Fibroblast of skin of abdomen (primary cell): ENCODE measurements around the gene ERO1A. TPM values are rescaled to one million over a fixed set of nuclear protein-coding genes. Genes with fewer than 3 reads are reported as not detected.
A peak's percentile ranks its signal among the peaks of the same experiment; 100 is the strongest.
"Not testable (repeated sequence)": the region's sequence is repeated elsewhere in the genome, so short reads cannot be mapped to it uniquely, and the experiment has no call there.

Experiments
- DNase-seq: peaks from one replicate; pipeline ENCODE4 v3.0.0-alpha.2; 2013
- polyA plus RNA-seq, 2 experiments: library from polyadenylated mRNA; unstranded; fragments of 120-200 nt; gene quantifications; one replicate each; pipeline ENCODE4 v1.2.1, GENCODE V29; 2013; ENCODE audit not compliant: insufficient read length in 2 of 2

The ERO1A gene, protein sequence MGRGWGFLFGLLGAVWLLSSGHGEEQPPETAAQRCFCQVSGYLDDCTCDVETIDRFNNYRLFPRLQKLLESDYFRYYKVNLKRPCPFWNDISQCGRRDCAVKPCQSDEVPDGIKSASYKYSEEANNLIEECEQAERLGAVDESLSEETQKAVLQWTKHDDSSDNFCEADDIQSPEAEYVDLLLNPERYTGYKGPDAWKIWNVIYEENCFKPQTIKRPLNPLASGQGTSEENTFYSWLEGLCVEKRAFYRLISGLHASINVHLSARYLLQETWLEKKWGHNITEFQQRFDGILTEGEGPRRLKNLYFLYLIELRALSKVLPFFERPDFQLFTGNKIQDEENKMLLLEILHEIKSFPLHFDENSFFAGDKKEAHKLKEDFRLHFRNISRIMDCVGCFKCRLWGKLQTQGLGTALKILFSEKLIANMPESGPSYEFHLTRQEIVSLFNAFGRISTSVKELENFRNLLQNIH
- polyA plus RNA-seq (2013, experiment 1 of 2; ENCODE audit: insufficient read length), result 44.4 TPM
- 43.3 TPM for polyA plus RNA-seq (2013, experiment 2 of 2; ENCODE audit: insufficient read length)

DNA sequence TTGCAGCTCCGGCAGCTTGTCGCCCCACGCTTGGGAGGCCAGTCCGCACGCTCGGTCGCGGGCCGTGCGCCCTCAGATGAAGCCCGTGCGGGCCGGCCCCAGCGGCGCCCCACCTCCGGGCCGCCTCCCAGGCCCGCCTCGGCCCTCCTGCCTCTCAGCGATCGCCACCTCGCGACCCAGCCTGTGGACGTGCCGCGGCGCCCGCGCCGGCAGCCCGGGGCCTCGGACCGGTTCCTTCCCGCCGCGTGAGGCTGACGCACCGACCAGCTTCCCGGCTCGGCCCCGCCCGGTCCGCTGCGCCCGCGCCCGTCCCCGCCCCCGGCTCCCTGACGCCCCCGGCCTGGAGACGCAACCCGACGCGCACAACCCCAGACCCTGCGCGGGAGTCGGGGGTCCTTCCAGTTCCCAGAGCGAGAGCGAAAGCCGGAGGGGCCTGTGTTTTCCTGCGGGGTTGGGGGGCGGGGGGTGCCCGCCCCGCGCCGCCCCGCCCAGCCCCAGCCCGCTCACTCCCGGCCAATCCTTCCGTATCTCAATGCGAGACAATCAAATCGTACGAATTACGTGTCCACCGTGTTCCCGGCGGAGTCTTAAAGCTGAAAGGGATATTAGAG lies at the start of gene ERO1A:
Gene ERO1A (minus strand): TSS at position 78 of the 611 bp plus-strand sequence. CDS start 77 bp downstream, at position 1.
- DNase-seq, result peak; percentile 82

DNA sequence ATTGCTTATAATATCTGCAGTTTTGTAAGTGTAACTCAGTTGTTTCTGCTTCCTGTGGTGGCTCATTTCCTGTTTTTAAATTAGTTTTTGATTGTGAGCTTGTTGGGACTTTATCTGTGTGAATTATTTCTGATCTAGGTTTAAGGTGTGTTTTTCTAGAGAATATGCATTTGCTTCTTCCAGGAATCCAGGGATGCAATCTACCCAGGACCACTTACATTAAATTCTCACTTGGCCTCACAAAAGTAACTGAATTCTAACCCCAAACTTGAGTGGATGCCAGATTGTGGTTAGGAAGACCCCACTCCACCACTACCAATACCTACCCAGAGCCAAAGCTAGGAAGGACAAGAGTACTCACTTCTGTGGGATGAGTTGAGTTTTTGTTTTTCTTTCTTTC lies 46.5 kb upstream of the ERO1A start:
- no peak for DNase-seq

DNA sequence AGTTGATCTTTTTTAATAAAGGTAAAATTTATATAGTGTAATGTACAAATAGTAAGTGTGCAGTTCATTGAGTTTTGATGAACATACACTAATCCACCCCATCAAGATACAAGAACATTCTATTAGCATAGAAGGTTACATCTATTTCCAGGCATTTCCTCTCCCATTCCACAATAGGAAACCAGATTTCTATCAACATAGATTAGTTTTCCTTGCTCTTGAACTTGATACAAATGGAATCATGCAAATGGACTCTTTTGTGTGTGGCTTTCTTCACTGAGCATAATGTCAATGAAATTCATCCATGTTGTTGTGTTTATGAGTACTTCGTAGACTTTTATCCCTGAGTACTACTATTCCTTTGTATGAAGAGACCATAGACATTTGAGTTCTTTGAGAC lies 45.4 kb upstream of the ERO1A start:
- no peak for DNase-seq

DNA sequence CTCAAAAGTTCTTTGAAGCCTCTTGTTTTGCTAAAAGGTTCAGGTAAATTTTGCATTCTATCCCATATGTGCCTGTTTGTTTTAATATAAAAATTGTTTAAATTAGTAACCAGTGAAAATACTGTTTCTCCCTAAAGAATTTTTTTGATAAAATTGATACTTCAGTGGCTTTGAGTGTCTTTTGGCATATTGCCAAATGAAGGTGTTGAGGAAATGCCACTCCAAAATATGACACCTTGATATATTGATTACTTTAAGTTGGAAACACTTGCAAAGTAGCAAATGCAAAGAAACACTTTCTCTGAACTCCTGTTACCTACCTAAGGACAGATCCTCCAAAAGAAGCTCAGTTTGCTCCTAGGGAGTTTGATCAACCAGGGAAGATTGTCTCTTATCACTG lies 43.1 kb upstream of the ERO1A start:
- no peak for DNase-seq

DNA sequence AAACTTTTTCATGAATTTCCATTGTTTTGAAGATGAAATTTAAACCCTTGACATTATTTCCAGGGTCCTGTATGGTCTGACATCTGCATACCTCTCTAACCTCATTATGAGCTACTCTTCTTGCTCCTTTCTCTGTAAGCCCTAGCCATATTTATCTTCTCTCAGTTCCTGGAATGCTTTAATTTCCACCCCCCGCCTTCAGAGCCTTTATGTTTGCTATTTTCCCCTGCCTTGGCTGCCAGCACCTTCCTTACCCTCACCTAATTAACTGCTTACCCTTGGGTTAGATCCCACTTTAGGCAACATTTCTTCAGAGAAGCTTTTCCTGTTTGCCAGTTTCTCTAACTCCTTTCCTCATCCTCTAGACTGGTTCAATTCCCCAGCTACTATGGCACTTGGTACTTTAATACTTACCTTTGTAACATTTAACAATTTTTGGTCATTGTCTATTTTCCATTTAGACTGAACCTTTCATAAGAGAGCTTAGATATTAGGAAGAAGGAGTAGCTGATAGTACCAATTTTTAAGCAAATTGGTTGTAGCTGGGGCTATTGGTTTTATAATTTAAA lies 40.6 kb upstream of the ERO1A start:
- DNase-seq, result no peak

DNA sequence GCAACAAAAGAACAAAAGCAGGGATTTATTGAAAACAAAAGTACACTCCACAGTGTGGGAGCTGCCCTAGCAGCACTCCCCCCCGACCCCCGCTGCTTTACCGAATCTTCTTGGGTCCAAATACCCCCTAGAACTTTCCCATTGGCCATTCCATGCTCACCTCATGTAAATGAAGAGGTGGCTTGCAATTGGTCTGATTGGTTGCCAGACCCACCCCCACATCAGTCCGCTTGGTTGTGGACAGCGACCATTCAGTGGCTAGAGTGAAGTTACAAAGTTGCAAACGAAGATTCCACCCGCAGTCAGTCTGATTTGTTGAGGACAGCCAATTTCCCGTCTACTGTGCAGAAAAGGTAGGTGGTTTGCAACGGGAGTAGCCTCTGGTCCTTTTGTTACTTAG lies 38.5 kb upstream of the ERO1A start:
- DNase-seq, result no peak

DNA sequence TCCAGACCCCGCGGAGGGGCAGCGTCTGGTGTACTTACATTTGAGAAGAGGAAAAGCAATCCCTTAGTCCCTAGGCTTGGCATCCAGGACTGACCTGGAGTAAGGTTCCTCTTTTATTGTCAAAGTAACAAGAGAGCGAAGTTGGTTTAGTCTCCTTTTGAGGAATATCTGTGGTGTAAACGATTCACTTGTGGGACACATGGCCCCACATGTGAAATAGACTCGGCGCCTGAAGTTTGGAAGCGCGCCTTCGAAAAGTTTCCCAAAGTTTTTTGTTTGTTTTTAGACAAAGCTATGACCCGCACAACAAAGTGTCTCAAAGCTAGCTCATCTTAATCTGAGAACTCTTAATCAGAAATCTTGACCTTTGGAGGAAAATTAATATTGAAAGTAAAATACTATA lies 35.4 kb upstream of the ERO1A start:
- DNase-seq, result peak; percentile 14

DNA sequence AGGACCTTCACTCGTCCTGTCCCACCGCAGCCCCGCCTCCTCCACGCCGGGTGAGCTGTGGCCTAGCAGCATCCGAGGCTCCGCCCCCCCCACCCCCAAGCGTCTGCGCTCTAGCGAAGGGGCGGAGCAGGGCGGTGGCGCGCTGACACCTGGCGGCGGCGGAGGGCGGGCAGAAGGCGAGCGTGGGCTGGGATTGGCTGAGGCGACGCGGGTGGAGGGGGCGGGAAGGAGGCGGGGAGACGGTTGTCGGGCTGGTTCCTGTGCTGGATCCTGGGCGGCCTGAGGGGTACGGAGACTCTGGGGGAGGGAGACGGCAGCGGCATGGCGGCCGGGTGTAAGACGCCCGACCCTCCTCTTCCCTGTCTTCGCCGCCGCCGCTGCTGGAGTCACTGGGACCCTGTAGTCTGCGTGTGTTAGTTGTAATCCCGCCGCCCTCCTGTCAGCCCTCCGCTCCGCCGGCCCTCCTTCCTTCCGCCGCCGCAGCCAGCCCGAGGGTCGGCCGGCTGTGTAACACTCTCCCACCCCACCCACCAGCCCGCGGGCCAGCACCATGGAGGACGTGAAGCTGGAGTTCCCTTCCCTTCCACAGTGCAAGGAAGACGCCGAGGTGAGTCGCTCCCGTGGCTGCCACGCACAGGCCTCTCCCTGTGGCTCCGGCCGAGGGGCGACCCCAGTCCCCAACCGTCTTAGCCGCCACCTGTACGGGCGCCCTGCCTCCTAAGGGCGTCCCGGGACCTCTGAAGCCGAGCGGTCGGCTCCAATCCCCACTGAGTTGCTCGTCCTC lies 34.8 kb upstream of the ERO1A start, which contains the start of gene STYX:
Gene STYX (plus strand): TSS at position 242 of the 784 bp plus-strand sequence. CDS start 309 bp downstream, at position 551.
- DNase-seq, result peak; percentile 98

DNA sequence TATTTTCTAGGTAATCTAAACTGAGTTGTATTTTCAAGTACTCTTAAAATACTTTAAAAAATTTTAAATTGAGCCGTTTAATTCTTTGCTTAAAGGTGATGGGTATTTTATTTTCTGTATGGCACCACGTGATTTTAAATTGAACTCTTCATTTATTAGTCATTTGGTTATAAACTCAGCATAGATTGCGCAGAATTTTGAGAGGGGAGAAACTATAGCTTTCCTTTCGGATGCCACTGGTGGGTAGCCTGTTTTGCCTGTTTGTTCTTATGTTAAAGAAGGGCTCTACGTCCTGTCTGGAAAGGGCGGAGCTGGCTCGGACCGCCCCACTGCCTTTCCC lies 34.2 kb upstream of the ERO1A start:
- DNase-seq, result no peak

DNA sequence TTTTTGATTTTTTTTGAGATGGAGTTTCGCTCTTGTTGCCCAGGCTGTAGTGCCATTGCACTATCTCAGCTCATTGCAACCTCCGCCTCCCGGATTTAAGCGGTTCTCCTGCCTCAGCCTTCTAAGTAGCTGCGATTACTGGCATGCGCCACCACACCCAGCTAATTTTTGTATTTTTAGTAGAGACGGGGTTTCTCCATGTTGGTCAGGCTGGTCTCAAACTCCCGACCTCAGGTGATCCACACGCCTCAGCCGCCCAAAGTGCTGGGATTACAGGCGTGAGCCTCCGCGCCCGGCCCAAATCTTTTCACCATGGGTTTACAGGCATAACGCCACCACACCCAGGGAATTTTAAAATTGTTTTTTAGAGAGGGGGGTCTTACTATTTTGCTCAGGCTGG lies 33.7 kb upstream of the ERO1A start:
- not testable (repeated sequence) for DNase-seq

DNA sequence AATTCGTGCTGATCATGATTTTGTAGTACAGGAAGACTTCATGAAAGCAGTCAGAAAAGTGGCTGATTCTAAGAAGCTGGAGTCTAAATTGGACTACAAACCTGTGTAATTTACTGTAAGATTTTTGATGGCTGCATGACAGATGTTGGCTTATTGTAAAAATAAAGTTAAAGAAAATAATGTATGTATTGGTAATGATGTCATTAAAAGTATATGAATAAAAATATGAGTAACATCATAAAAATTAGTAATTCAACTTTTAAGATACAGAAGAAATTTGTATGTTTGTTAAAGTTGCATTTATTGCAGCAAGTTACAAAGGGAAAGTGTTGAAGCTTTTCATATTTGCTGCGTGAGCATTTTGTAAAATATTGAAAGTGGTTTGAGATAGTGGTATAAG lies 32.2 kb upstream of the ERO1A start:
- DNase-seq, result not testable (repeated sequence)

DNA sequence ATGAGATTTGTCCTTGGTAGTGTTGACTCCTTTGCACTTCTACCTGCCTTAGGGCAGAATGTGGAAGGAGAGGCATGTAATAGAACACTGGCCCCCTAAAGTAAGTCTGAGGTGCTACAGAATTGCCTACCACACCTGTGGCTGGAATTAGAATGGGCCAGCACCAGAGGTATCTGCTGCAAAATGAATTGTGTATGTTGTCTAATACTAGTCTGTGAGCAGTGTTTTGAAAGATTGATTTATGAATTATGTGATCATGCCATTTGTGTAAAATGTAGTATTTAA lies 28.9 kb upstream of the ERO1A start:
- DNase-seq, result no peak

DNA sequence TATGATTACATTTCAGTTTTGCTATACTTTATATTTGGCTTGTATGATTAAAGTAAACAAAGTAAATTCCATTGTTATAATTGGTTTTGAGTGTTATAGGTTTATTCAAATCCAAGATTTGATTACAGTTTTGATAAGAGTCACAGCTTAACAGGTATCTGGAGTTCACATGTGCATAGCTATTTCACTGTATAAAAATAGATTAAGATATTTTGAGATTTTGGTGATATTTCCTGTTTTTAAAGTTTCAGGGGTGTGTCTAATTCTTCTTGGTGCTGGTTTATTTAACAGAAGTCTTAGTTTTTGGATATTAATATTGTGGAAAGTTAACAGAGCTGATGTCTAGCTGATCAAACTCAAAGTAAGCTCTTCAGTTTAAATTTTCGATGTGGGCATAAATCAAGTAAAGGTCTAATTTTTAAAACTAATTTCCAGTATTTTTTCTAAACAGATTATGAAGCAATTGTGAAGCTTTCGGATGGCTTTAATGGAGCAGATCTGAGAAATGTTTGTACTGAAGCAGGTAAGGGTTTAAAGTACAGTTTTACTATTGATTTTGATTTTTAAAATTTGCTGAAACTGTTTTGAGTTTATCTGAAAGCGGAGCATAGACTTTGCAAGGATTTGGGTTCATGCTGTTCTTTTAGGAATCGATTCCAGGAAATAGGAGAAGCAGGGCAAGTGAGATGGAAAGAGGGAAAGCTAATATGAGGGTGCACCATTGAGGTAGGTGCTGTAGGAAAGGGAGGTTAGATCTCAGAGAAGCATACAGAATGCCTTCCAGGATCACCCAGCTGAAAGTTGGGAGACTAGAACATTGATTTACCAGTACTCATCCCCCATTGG lies 28.4 kb upstream of the ERO1A start:
- DNase-seq, result no peak

DNA sequence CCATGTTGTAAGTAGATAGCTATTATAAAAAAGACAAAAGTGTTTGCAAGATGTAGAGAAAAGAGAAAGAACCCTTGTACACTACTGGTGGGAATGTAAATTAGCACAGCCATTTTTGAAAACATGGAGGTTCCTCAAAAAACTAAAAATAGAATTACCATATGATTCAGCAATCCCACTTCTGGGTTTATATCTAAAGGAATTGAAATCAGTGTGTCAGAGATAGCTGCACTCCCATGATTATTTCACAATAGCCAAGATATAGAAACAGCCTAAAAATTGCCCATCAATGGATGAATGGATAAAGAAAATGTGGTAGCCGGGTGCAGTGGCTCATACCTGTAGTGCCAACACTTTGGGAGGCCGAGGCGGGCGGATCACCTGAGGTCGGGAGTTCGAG lies 20.8 kb upstream of the ERO1A start:
- DNase-seq, result no peak

DNA sequence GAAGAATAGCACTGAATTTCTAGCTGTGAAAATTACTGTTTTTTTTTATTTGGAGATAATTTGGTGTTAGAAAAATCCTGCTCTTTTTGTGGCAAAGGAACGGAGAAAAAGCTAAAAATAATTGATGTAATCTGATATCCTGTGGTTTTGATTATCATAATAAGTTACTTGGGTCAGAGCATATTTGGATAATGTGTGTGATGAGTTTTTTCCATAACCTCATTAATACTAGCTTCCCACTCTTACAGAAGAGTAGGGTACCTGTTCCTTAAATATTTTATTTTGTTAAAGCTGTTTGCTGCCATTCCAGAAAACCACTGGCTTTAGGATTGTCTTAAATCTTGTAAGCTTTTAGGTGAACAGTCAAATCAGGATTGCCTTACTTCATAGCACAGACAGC lies 16.3 kb upstream of the ERO1A start:
- no peak for DNase-seq

DNA sequence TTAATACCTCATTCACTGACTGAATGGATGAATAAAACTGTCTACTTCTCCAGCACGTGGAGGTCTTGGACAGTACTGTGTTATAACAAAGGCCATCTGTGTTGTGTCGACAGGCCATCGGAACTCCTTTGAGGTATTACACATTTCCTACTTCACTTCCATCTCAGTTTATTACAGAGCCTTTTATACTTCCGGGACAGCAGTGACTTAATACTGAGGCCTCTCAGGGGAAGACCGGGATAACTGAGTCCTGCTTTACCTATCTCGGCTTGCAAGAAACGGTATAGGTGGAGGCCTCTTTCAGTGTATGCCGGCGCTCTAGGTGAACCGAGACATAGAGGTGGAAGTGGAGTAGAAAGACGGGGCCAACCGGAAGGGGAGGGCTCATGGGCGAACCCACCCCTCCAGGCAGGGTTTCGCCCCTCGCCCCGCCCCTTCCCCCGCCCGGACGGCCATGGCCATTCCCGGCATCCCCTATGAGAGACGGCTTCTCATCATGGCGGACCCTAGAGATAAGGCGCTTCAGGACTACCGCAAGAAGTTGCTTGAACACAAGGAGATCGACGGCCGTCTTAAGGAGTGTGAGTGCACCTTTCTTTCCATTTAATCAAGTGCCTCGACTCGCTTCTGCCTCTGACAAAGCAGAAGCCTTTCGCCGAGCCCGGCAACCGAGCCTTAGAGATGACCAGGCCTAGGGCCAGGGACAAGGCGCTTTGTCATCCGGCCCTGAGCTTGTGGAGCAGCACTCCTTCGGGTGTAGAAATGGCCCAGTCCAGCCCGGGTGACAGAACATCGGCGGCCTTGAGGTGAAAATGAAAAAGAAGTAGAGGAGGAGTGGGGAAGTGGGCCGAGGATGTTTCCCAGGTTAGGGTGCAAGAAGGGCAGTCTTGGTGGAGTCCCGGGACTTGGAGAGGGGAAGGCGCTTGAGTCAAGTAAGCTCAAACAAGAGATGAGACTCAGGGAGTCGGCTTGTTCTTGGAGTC lies 11.7 kb upstream of the ERO1A start, which contains the start of gene PSMC6:
Gene PSMC6 (plus strand): TSS at position 477 of the 983 bp plus-strand sequence. CDS start 20 bp downstream, at position 497.
- peak; percentile 88 for DNase-seq

DNA sequence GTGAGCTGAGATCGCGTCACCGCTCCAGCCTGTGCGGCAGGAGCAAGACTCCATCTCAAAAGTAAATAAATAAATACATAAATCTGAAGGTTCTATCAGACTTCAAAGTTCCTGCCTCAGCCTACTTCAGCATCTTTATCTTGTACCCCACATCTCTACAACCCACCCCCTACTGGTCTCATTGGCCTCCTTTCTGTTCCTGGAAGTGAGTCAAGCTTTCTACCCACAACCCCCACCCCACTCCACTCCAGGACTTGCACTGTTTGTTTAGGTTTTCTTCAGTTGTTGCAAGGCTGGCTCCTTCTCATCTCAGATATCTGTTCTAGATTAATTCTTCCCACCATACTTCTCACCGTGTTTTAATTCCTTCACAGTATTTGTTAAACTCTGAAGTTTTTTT lies 10.9 kb upstream of the ERO1A start:
- no peak for DNase-seq

DNA sequence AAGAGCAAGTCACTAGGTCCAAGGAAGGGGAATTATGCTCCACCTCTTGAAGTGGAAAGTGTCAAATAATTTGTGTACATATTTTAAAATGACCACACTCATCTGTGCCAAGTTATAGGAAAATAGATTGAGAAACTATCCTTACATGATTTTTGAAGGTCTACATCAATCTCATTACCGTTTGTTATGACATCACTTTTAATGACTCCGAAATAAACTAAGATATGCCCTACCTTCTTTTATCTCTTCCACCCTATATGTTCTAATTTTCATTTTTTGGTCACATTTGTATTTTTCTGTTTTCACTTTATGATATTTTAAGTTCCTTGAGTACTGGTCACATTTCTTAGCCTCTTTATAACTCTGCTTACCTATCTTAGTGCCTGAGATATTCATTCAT lies 8.3 kb upstream of the ERO1A start:
- DNase-seq, result no peak

DNA sequence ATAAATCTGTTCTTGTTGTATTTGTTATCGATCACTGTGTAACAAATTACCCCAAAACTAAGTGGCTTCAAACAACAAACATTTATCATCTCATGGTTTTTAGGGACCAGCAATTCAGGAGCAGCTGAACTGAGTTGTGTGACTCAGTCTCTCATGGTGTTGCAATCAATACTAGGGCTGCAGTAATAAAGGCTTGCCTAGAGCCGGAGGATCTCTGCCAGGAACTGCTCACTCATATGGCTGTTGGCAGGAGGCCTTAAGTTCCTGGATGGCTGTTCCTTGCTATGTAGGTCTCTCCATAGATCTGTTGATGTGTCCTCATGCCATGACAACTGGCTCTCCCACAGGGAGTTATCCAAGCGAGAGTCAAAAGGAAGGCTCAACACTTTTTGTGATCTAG lies 7.9 kb upstream of the ERO1A start:
- peak; percentile 95 for DNase-seq

DNA sequence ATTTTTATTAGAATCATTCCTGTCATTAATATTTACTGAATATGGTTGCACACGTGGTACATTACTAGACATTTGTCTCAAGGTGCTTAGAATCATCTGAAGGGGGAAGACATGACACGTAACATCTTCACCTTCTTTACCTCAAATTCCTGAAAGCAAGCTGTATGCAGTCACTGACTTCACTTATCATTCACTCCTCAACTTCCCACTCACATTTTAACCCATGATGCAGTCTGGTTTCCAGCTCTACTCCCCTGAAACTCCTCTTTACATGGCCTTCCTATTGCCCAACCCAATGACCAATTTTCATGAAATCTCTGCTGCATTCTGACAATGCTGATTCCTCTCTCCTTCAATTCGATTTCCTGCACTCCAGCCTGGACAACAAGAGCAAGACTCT lies 5.9 kb upstream of the ERO1A start:
- DNase-seq, result no peak

DNA sequence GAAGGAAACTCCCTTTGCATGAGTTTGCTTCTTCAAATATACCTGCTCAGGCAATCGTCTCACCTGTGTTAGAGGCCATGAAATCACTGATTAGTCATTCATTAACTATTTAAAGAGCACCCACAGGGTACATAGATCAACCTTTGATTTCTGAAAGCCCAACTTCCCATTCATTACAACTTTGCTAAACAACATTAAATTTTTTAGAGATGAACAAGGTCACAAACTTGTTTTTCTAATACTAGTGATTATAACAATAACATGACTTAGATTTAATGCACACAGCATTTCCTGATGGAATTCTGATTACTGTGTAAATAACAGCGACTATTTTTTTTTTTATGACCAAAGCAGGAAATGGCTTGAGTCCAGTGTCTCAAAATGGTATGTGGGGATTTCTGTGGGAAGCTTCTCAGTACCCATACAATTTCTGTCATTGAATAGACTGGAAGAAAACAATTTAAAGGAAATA lies 5.4 kb upstream of the ERO1A start:
- DNase-seq, result no peak
